DMS53 treated with DMSO at 0.1 percent for 48 hours (cell line): ENCODE results near the gene TOMM40L.
"Not testable (repeated sequence)": the region's sequence is repeated elsewhere in the genome, so short reads cannot be mapped to it uniquely, and the experiment has no call there.

Experiments used
- DNase-seq: peaks from one replicate; lab custom pipeline; 2025; ENCODE audit not compliant: unreplicated experiment; lab: John Stamatoyannopoulos, UW

The TOMM40L gene

GRCh38 chr1:161251579-161251978 lies 25.7 kb downstream of the TOMM40L start:
- DNase-seq, result no peak

GRCh38 chr1:161255302-161255701 lies 29.4 kb downstream of the TOMM40L start:
- DNase-seq, result not testable (repeated sequence)

GRCh38 chr1:161255955-161256520 lies 30.2 kb downstream of the TOMM40L start:
- DNase-seq, result not testable (repeated sequence)

GRCh38 chr1:161257109-161257508 lies 31.2 kb downstream of the TOMM40L start:
- not testable (repeated sequence) for DNase-seq

GRCh38 chr1:161258439-161259344 lies 32.8 kb downstream of the TOMM40L start, which contains the start of gene PCP4L1:
Gene PCP4L1, plus strand, starts transcription at chr1:161258745. Its CDS starts 230 bp downstream, at chr1:161258975.
- peak; percentile 49 for DNase-seq

GRCh38 chr1:161259345-161259702 lies 33.5 kb downstream of the TOMM40L start:
- no peak for DNase-seq

- DNase-seq, result no peak
Observed at GRCh38 chr1:161259765-161260164, 33.9 kb downstream of the TOMM40L start.

GRCh38 chr1:161260376-161261260 lies 34.8 kb downstream of the TOMM40L start:
- no peak for DNase-seq

- DNase-seq, result no peak
Observed at GRCh38 chr1:161261261-161262235, 35.7 kb downstream of the TOMM40L start.

GRCh38 chr1:161265305-161265704 lies 39.4 kb downstream of the TOMM40L start:
- no peak for DNase-seq

GRCh38 chr1:161266202-161266601 lies 40.3 kb downstream of the TOMM40L start:
- DNase-seq, result no peak

- DNase-seq, result no peak
Observed at GRCh38 chr1:161266836-161267235, 41.0 kb downstream of the TOMM40L start.

GRCh38 chr1:161267321-161267720 lies 41.5 kb downstream of the TOMM40L start:
- no peak for DNase-seq

GRCh38 chr1:161273402-161273801 lies 47.5 kb downstream of the TOMM40L start:
- no peak for DNase-seq

- no peak for DNase-seq
Observed at GRCh38 chr1:161274874-161275273, 49.0 kb downstream of the TOMM40L start.
